AG10803 (cell line): ENCODE data around the gene WDR33.
A peak's percentile ranks its signal among the peaks of the same experiment; 100 is the strongest.

Experiments
- DNase-seq: peaks from one replicate; pipeline ENCODE4 v3.0.0; 2010; ENCODE audit warnings: low read depth
- H3K4me3 ChIP-seq: 2 replicates; pipeline ENCODE4 v1.5.1; 2011; ENCODE audit warnings: mild to moderate bottlenecking, low read length, control low read depth
- CTCF ChIP-seq: conservative IDR thresholded peaks from 2 replicates; pipeline ENCODE4 v1.5.1; 2011; ENCODE audit warnings: mild to moderate bottlenecking, low read length, control low read depth, inconsistent platforms

Gene WDR33

GRCh38 chr2:127715778-127716449, 95.1 kb downstream of the WDR33 start:
- H3K4me3 ChIP-seq = no peak overlapping the region
- no peak for DNase-seq
- TF ChIP-seq CTCF = no peak

- no peak for DNase-seq
- TF ChIP-seq CTCF = no peak
- no peak overlapping the region for H3K4me3 ChIP-seq
Measured at GRCh38 chr2:127713562-127713961, 97.4 kb downstream of the WDR33 start.

GRCh38 chr2:127712999-127713398, 98.0 kb downstream of the WDR33 start:
- H3K4me3 ChIP-seq = no peak overlapping the region
- no peak for TF ChIP-seq CTCF
- peak; percentile 3 for DNase-seq

- H3K4me3 ChIP-seq = no peak overlapping the region
- DNase-seq = no peak
- no peak for TF ChIP-seq CTCF
Measured at GRCh38 chr2:127709336-127709735, 101.6 kb downstream of the WDR33 start.

- peak; percentile 9 for DNase-seq
- no peak overlapping the region for H3K4me3 ChIP-seq
- no peak for TF ChIP-seq CTCF
Measured at GRCh38 chr2:127707890-127708648, 102.9 kb downstream of the WDR33 start.

GRCh38 chr2:127706215-127706990, 104.6 kb downstream of the WDR33 start:
- no peak for DNase-seq
- TF ChIP-seq CTCF = no peak
- H3K4me3 ChIP-seq = no peak overlapping the region
